ENCODE results near the gene RARRES1. TPM values are rescaled to one million over a fixed set of nuclear protein-coding genes. Genes with fewer than 3 reads are reported as not detected.
A peak's percentile ranks its signal among the peaks of the same experiment; 100 is the strongest.

The RARRES1 gene
- total RNA-seq, 1 experiment from 2014 or later, result 0.73 TPM

DNA sequence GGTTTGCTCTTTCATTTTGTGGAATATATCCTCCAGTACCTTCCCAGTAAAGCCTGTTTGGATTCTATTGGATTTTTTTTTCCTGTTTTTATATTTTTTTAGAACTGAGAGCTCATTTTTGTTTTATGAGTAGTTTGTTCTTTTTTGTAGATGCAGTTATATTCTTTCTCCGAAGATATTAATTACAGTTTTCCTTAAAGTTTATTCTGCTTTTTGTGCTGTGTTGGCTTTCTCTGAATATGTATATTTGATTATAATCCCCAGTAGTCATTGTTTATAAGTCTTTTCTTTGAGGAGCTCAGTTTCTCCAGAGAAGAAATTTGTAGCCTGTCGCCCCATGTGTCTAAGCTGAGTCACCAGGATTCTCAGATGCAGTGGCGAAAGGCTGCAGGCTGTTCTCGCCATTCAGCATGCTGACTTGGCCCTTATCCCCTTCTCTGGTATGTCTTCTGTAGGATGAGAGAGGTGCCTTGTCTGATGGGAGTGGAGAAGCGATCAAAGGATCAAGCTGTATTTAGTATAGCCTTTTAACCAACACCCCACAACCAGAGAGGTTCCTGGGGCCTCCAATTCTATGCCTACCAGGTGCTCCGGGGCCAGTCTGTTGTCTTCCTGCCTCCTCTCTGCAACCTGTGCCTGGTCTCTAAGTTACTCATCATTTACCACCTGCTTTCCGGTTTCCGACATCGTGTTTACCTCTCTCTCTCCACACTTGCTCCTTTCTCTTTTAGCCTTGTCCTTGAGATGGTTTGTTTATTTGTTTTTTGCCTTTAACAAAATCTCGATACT lies 37.9 kb upstream of the RARRES1 start:
- Histone ChIP-seq H3K27me3 (ENCODE audit: low read length) (no peaks in the 10 kb centered on the region), H3K9me2 (replicated peaks; ENCODE audit: low read length) (no peaks in the 10 kb centered on the region), H3F3A (ENCODE audit: low read length, unreplicated experiment) (peaks cover 7% of the 10 kb centered on the region), H3K27ac (ENCODE audit: low read length) (peak overlapping the region; percentile 100), H3K4me1 (ENCODE audit: insufficient read depth, low read length) (peaks cover 92% of the 10 kb centered on the region), H3K4me3 (ENCODE audit: low read length) (no peak overlapping the region), H3K9me3 (ENCODE audit: low read length) (no peaks in the 10 kb centered on the region), H3K4me2 (ENCODE audit: low read length) (peak overlapping the region; percentile 25), H3K9ac (ENCODE audit: low read length) (peak overlapping the region; percentile 96), H4K20me1 (ENCODE audit: low read length) (no peaks in the 10 kb centered on the region), H3K79me2 (ENCODE audit: low read length) (no peaks in the 10 kb centered on the region), H2AFZ (ENCODE audit: low read length) (no peak overlapping the region), H3K36me3 (ENCODE audit: low read depth, low read length) (no peaks in the 10 kb centered on the region)
- CTCF ChIA-PET, result no interaction called here
- no TSS peak for BruUV-seq (replicated peaks)
- DNase-seq, result peak; percentile 52
- no peak for ATAC-seq
- TF ChIP-seq EZH2 (IDR thresholded peaks at IDR 0.05; ENCODE audit: low read length, unreplicated experiment) (no peak), EZH2phosphoT487 (IDR thresholded peaks at IDR 0.05; ENCODE audit: borderline replicate concordance, low read length) (no peak)
- TF ChIP-seq, protein P1, sequence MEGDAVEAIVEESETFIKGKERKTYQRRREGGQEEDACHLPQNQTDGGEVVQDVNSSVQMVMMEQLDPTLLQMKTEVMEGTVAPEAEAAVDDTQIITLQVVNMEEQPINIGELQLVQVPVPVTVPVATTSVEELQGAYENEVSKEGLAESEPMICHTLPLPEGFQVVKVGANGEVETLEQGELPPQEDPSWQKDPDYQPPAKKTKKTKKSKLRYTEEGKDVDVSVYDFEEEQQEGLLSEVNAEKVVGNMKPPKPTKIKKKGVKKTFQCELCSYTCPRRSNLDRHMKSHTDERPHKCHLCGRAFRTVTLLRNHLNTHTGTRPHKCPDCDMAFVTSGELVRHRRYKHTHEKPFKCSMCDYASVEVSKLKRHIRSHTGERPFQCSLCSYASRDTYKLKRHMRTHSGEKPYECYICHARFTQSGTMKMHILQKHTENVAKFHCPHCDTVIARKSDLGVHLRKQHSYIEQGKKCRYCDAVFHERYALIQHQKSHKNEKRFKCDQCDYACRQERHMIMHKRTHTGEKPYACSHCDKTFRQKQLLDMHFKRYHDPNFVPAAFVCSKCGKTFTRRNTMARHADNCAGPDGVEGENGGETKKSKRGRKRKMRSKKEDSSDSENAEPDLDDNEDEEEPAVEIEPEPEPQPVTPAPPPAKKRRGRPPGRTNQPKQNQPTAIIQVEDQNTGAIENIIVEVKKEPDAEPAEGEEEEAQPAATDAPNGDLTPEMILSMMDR (conservative IDR thresholded peaks at IDR 0.05; ENCODE audit: low read depth, low read length), result no peak
- intact Hi-C loops (cut with micrococcal nuclease), result no loop called here
- POLR2A ChIA-PET (ENCODE audit: unreplicated experiment), result no interaction called here

DNA sequence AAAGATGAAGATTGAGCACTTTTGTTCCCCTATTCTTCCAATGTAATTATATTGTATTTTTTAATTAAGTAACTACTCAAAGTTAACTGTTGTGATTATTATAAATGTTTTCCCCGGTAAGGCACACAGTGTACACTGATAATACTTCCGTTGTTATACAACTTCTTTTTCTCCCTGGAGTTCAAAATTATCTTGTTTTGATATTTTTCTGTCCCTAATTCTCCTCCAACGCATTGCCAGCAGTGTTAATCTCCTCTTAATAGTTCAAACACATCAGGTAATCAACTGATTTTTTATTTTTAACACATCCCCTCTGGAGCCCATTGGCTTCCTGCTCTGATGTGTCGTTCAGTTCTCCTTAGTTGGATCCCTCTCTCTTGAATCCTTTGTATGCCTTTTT lies 37.3 kb upstream of the RARRES1 start:
- TF ChIP-seq EZH2phosphoT487 (IDR thresholded peaks at IDR 0.05; ENCODE audit: borderline replicate concordance, low read length) (no peak), EZH2 (IDR thresholded peaks at IDR 0.05; ENCODE audit: low read length, unreplicated experiment) (no peak)
- TF ChIP-seq, protein P1 (conservative IDR thresholded peaks at IDR 0.05; ENCODE audit: low read depth, low read length), result no peak
- Histone ChIP-seq H3K4me3 (ENCODE audit: low read length) (no peak overlapping the region), H3F3A (ENCODE audit: low read length, unreplicated experiment) (peaks cover 7% of the 10 kb centered on the region), H3K4me2 (ENCODE audit: low read length) (peak overlapping the region; percentile 25), H3K79me2 (ENCODE audit: low read length) (no peaks in the 10 kb centered on the region), H4K20me1 (ENCODE audit: low read length) (no peaks in the 10 kb centered on the region), H3K4me1 (ENCODE audit: insufficient read depth, low read length) (peaks cover 86% of the 10 kb centered on the region), H3K27me3 (ENCODE audit: low read length) (no peaks in the 10 kb centered on the region), H2AFZ (ENCODE audit: low read length) (no peak overlapping the region), H3K27ac (ENCODE audit: low read length) (peak overlapping the region; percentile 100), H3K9me2 (replicated peaks; ENCODE audit: low read length) (no peaks in the 10 kb centered on the region), H3K9ac (ENCODE audit: low read length) (peak overlapping the region; percentile 96), H3K9me3 (ENCODE audit: low read length) (no peaks in the 10 kb centered on the region), H3K36me3 (ENCODE audit: low read depth, low read length) (no peaks in the 10 kb centered on the region)
- intact Hi-C loops (cut with micrococcal nuclease), result no loop called here
- no peak for ATAC-seq
- DNase-seq, result no peak
- ChIA-PET POLR2A (ENCODE audit: unreplicated experiment) (no interaction called here), CTCF (interaction anchor here (0.7 kb wide), 1 partner anchor 909 kb away, joined by 4 read pairs; no protein-coding TSS in a partner anchor)
- BruUV-seq (replicated peaks), result TSS peak; percentile 68

Measured in PC-3 (cell line).